Activated CD8-positive, alpha-beta memory T cell treated with anti-CD3 and anti-CD28 coated beads, Interleukin-2, amount 50 U/mL, for 24 hours (primary cell): Measurements from ENCODE around the gene EPB41L3.
"Not testable (repeated sequence)": the region's sequence is repeated elsewhere in the genome, so short reads cannot be mapped to it uniquely, and the experiment has no call there.

Experiments used
- DNase-seq: peaks from one replicate; pipeline ENCODE4 v3.0.0-alpha.2; 2020; ENCODE audit errors: extremely low read depth

Gene EPB41L3

GRCh38 chr18:5498452-5498851, 45.3 kb downstream of the EPB41L3 start:
- DNase-seq: no peak

- no peak for DNase-seq
Measured at GRCh38 chr18:5496305-5496704, 47.5 kb downstream of the EPB41L3 start.

GRCh38 chr18:5490753-5491480, 52.9 kb downstream of the EPB41L3 start:
- no peak for DNase-seq

GRCh38 chr18:5488844-5489243, 55.0 kb downstream of the EPB41L3 start:
- no peak for DNase-seq

GRCh38 chr18:5488044-5488443, 55.8 kb downstream of the EPB41L3 start:
- DNase-seq: not testable (repeated sequence)

GRCh38 chr18:5484526-5484925, 59.3 kb downstream of the EPB41L3 start:
- DNase-seq: no peak

- no peak for DNase-seq
Measured at GRCh38 chr18:5481621-5482020, 62.2 kb downstream of the EPB41L3 start.

GRCh38 chr18:5478261-5478660, 65.5 kb downstream of the EPB41L3 start:
- no peak for DNase-seq

- no peak for DNase-seq
Measured at GRCh38 chr18:5476961-5477800, 66.6 kb downstream of the EPB41L3 start.

GRCh38 chr18:5475267-5475666, 68.5 kb downstream of the EPB41L3 start:
- no peak for DNase-seq

GRCh38 chr18:5469340-5469739, 74.5 kb downstream of the EPB41L3 start:
- DNase-seq: no peak

GRCh38 chr18:5468394-5468793, 75.4 kb downstream of the EPB41L3 start:
- no peak for DNase-seq

- DNase-seq: no peak
Measured at GRCh38 chr18:5467671-5468070, 76.1 kb downstream of the EPB41L3 start.

- no peak for DNase-seq
Measured at GRCh38 chr18:5466256-5466655, 77.5 kb downstream of the EPB41L3 start.

- DNase-seq: no peak
Measured at GRCh38 chr18:5464251-5464650, 79.5 kb downstream of the EPB41L3 start.

- no peak for DNase-seq
Measured at GRCh38 chr18:5463831-5464230, 80.0 kb downstream of the EPB41L3 start.

GRCh38 chr18:5463390-5463789, 80.4 kb downstream of the EPB41L3 start:
- DNase-seq: no peak

GRCh38 chr18:5462227-5462626, 81.6 kb downstream of the EPB41L3 start:
- no peak for DNase-seq

- DNase-seq: no peak
Measured at GRCh38 chr18:5461041-5461440, 82.8 kb downstream of the EPB41L3 start.

- DNase-seq: no peak
Measured at GRCh38 chr18:5457462-5457957, 86.3 kb downstream of the EPB41L3 start.

GRCh38 chr18:5456577-5457461, 87.0 kb downstream of the EPB41L3 start:
- DNase-seq: no peak

- no peak for DNase-seq
Measured at GRCh38 chr18:5455674-5456073, 88.1 kb downstream of the EPB41L3 start.
